ENCODE data around the gene KRTAP4-3. TPM values are rescaled to one million over a fixed set of nuclear protein-coding genes. Genes with fewer than 3 reads are reported as not detected.

KRTAP4-3 gene
- not detected for total RNA-seq

GRCh38 chr17:41168121-41168520, at the start of gene KRTAP4-3:
TSS of gene KRTAP4-3 (minus strand) at chr17:41168221. CDS start at chr17:41168172, 49 bp downstream.
- intact Hi-C loops (cut with DNase I), result no loop called here
- H3K9me3 ChIP-seq, result no peaks in the 10 kb centered on the region
- peaks cover 0 to 3% (median 0%) of the 10 kb centered on the region in 4 donors for H3K27me3 ChIP-seq
- no peak within 1 kb of the TSS for H3K27ac ChIP-seq
- H3K4me3 ChIP-seq, result no peak within 1 kb of the TSS
- no peaks in the 10 kb centered on the region for H3K4me1 ChIP-seq
- TF ChIP-seq POLR2A (IDR thresholded peaks at IDR 0.05), result no peak
- TF ChIP-seq CTCF (IDR thresholded peaks at IDR 0.05), result no peak
- WGBS, 2 donors, result 75 to 86% methylated on average over 1 of the region's 1 CpG
- no peak for DNase-seq
- no peaks in the 10 kb centered on the region for H3K36me3 ChIP-seq

GRCh38 chr17:41215681-41216080, 47.7 kb upstream of the KRTAP4-3 start:
- Histone ChIP-seq H3K4me1 (peaks cover 0 to 9% (median 0%) of the 10 kb centered on the region in 3 donors), H3K9me3 (no peaks in the 10 kb centered on the region), H3K4me3 (no peak overlapping the region), H3K27me3 (peaks cover 0 to 16% (median 0%) of the 10 kb centered on the region in 4 donors), H3K36me3 (no peaks in the 10 kb centered on the region), H3K27ac (no peak overlapping the region)
- WGBS, 2 donors, result 58 to 84% methylated on average over 1 of the region's 1 CpG
- intact Hi-C loops (cut with DNase I), result no loop called here
- TF ChIP-seq POLR2A (IDR thresholded peaks at IDR 0.05) (no peak), CTCF (IDR thresholded peaks at IDR 0.05) (no peak)
- DNase-seq, result no peak

- Histone ChIP-seq H3K4me1 (peaks cover 0 to 9% (median 0%) of the 10 kb centered on the region in 3 donors), H3K27ac (no peak overlapping the region), H3K27me3 (peaks cover 0 to 28% (median 0%) of the 10 kb centered on the region in 4 donors), H3K9me3 (no peaks in the 10 kb centered on the region), H3K36me3 (no peaks in the 10 kb centered on the region), H3K4me3 (no peak overlapping the region)
- TF ChIP-seq POLR2A (IDR thresholded peaks at IDR 0.05) (no peak), CTCF (IDR thresholded peaks at IDR 0.05) (no peak)
- 62 to 76% methylated on average over 6 to 7 of the region's 7 CpGs for WGBS, 2 donors
- no peak for DNase-seq
- intact Hi-C loops (cut with DNase I), result no loop called here
Observed at GRCh38 chr17:41212524-41213169, 44.6 kb upstream of the KRTAP4-3 start.

- Histone ChIP-seq H3K27me3 (peaks cover 0 to 28% (median 0%) of the 10 kb centered on the region in 4 donors), H3K4me3 (no peak overlapping the region), H3K27ac (no peak overlapping the region), H3K36me3 (no peaks in the 10 kb centered on the region), H3K4me1 (peaks cover 0 to 9% (median 0%) of the 10 kb centered on the region in 3 donors), H3K9me3 (no peaks in the 10 kb centered on the region)
- intact Hi-C loops (cut with DNase I), result no loop called here
- no peak for TF ChIP-seq CTCF (IDR thresholded peaks at IDR 0.05)
- no peak for TF ChIP-seq POLR2A (IDR thresholded peaks at IDR 0.05)
- DNase-seq, result no peak
- WGBS, 2 donors, result 43 to 55% methylated on average over 1 of the region's 1 CpG
Observed at GRCh38 chr17:41211845-41212466, 43.9 kb upstream of the KRTAP4-3 start.

- WGBS, 2 donors, result 42 to 62% methylated on average over 3 to 5 of the region's 5 CpGs
- Histone ChIP-seq H3K27me3 (no peaks in the 10 kb centered on the region), H3K9me3 (no peaks in the 10 kb centered on the region), H3K36me3 (no peaks in the 10 kb centered on the region), H3K4me1 (no peaks in the 10 kb centered on the region), H3K27ac (no peak overlapping the region), H3K4me3 (no peak overlapping the region)
- DNase-seq, result no peak
- intact Hi-C loops (cut with DNase I), result no loop called here
- no peak for TF ChIP-seq CTCF (IDR thresholded peaks at IDR 0.05)
- no peak for TF ChIP-seq POLR2A (IDR thresholded peaks at IDR 0.05)
Observed at GRCh38 chr17:41199421-41200078, 31.5 kb upstream of the KRTAP4-3 start.
